GM13977 (cell line): ENCODE results near the gene FAM117B.

Source experiments
- DNase-seq: peaks from one replicate; pipeline ENCODE4 v3.0.0; 2012; ENCODE audit warnings: low spot score
- in situ Hi-C: fragments of 300-500 bp; cut with MboI; formaldehyde crosslinking; loops from one replicate; pipeline ENCODE4 v1.12.0; 2022; ENCODE audit warnings: low sequenced_read_pairs, low pct_unique_long_range_greater_than_20kb, mixed read lengths, inconsistent platforms; ENCODE audit not compliant: unreplicated experiment
- TF ChIP-seq, protein P1 (sequence below): IDR thresholded peaks from 2 replicates; pipeline ENCODE4 v1.5.1; 2012; ENCODE audit warnings: mild to moderate bottlenecking, control low read depth; ENCODE audit not compliant: insufficient read depth; ENCODE audit errors: extremely low read depth, missing control alignments

The FAM117B gene

DNA sequence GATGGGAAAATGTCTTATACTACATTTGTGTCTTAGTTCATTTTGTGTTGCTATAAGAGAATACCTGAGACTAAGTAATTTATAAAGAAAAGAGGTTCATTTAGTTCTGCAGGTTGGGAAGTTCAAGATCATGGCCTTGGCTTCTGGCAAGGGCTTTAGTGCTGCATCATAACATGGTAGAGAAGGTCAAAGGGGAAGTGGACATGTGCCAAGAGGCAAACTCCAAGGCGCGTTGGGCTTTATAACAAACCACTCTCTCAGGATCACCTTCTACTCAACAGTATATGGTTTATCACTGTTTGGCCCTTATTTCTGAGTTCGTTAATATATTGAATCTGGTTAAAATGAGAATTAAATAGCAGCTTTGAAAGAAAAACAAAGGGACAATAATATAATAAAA, 178.6 kb downstream of the FAM117B start:
- TF ChIP-seq, protein P1, sequence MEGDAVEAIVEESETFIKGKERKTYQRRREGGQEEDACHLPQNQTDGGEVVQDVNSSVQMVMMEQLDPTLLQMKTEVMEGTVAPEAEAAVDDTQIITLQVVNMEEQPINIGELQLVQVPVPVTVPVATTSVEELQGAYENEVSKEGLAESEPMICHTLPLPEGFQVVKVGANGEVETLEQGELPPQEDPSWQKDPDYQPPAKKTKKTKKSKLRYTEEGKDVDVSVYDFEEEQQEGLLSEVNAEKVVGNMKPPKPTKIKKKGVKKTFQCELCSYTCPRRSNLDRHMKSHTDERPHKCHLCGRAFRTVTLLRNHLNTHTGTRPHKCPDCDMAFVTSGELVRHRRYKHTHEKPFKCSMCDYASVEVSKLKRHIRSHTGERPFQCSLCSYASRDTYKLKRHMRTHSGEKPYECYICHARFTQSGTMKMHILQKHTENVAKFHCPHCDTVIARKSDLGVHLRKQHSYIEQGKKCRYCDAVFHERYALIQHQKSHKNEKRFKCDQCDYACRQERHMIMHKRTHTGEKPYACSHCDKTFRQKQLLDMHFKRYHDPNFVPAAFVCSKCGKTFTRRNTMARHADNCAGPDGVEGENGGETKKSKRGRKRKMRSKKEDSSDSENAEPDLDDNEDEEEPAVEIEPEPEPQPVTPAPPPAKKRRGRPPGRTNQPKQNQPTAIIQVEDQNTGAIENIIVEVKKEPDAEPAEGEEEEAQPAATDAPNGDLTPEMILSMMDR: no peak
- DNase-seq: no peak
- in situ Hi-C loops: no loop called here

DNA sequence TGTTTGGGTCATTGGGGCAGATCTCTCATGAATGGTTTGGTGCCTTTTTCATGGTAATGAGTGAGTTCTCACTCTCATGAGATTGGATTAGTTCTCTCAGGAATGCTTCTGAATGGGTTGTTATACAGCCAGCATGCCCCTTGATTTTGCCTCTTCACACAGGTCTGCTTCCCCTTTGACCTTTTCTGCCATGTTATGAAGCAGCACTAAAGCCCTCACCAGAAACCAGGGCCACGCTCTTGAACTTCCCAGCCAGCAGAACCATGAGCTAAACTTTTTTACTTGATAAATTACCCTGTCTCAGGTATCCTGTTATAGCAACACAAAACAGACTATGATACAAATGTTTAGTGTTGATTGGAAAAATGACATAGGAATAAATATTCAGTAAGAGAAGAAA, 179.5 kb downstream of the FAM117B start:
- in situ Hi-C loops: no loop called here
- no peak for DNase-seq

DNA sequence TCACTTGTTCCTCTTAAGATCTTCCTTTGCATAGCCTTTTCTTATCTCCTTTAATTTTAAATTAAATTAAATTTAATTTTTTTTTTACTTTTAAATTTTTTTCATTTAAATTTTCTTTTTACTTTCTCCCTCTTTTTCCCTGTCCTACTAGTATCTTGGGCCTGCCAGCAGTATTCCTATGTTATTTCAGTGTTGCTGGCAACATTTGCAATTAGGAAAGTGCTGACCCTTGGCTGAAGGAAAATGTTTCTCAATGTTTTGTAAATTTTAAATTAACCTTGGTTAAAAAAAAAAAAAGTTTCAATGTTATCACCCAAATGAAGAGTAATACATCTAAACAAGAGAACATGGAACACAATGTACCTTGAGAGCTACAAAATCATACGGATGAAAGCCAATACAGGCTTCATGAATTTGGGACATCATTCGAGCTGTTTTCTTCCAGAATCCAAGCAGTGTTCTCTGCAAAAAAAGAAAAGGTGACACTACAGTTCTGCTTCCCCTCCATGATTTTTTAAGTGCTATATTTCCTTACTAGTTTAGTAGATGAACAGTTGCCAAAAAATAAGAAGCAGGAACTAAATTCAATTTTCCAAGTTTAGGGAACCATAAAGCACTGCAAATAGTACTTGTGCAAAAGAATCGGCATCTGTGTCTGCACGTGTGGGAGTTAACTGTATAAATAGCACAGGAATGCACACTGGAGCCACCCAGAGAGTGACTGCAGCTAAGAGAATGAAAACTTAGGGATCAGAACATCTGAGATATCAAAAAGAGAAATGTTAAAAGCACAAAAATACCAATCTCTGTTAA, 181.0 kb downstream of the FAM117B start:
- in situ Hi-C loops: no loop called here
- no peak for DNase-seq
- TF ChIP-seq, protein P1: no peak

More for the DNA sequence above, 179.5 kb downstream of the FAM117B start:
- TF ChIP-seq, protein P1: no peak

DNA sequence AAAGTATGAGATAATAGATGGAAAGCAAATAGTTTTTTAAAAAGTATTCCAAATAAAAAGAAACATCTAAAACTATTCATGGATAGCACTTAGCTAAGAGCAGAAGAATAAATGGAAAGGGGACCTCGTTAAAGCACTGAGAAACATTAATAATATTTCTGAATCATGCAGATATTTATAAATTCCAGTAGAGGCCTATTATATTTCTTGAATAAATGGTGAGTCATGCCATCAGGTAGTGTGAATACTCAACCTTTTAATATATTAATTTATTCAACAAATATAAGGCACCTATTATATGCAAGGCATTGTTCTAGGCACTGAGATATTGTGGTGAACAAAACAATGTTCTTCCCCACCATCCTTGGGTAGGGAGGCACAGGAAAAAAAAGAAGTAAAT, 183.0 kb downstream of the FAM117B start:
- no peak for DNase-seq
- in situ Hi-C loops: no loop called here
- TF ChIP-seq, protein P1: no peak

DNA sequence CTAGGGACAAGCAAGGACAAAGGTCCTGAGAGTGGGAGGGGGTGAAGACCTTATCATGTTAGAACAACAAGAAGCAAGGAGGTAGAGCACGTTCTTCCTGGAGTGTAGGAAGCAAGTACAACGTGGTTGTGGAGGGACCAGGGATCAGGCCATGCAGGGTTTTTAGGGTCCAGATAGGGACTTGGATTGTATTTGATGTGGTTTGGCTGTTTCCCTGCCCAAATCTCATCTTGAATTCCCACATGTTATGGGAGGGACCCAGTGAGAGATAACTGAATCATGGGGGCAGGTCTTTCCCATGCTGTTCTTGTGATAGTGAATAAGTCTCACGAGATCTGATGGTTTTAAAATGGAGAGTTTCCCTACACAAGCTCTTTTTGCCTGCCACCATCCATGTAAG, 183.6 kb downstream of the FAM117B start:
- TF ChIP-seq, protein P1: no peak
- in situ Hi-C loops: no loop called here
- DNase-seq: no peak
